ENCODE measurements around the gene TEKTIP1.
"Not testable (repeated sequence)": the region's sequence is repeated elsewhere in the genome, so short reads cannot be mapped to it uniquely, and the experiment has no call there.

The TEKTIP1 gene

DNA sequence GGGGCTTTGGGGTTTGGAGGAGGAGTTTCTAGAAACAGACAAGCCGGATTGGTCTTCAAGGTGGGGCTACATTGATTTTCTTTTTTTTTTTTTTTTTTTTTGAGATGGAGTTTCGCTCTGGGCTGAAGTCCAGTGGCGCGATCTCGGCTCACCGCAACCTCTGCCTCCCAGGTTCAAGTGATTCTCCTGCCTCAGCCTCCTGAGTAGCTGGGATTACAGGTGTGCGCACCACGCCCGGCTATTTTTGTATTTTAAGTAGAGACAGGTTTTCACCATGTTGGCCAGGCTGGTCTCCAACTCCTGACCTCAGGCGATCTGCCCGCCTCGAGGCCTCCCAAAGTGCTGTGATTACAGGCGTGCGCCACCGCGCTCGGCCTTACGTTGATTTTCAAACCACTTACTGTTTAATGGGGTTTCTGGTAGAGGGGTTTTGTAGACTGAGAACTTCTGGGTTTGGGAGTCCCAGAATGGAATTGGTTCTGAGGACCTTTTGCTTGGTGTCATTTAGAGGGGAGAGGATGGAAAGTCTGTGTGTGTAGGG, 30.8 kb upstream of the TEKTIP1 start:
- not testable (repeated sequence) for DNase-seq

GRCh38 chr19:3508771-3509535, 30.0 kb upstream of the TEKTIP1 start:
- no peak for DNase-seq

GRCh38 chr19:3509566-3509989, 29.4 kb upstream of the TEKTIP1 start:
- DNase-seq, result peak; percentile 15 to 34

GRCh38 chr19:3510727-3511126, 28.2 kb upstream of the TEKTIP1 start:
- no peak for DNase-seq

DNA sequence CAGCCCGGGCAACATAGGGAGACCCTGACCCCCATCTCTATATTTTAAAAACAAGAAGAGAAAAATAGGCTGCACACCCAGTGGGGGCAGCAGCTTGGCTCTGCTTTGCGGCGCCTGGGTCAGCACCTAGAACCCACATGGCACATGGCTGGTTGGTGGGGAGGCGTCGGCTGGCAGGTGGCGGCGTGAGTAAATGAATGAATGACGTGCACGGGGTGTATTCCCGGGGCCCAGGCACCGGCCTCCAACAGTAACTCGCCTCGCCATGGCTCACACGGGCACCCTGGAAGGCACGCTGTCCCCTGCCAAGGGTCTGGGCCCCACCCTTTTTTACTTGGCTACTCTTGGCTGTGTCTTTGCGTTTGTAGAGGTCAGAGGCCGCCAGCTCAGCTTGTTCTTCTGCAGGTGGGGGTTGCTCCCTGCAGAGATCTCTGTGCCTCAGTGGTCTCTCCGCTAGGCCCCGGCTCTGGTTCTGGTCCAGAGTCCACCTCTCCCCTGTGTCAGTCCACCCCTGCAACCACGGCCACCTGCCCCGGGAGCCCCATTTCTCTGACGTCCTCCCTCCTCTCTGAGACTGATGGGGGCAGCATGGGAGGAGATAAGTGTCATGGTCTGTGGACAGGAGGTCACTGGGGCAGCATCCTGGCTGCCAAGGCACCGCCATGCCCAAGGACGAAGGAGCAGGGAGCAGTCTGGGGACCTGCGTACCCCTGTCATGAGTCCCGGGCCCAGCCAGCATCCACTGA, 27.3 kb upstream of the TEKTIP1 start:
- no peak for DNase-seq

DNA sequence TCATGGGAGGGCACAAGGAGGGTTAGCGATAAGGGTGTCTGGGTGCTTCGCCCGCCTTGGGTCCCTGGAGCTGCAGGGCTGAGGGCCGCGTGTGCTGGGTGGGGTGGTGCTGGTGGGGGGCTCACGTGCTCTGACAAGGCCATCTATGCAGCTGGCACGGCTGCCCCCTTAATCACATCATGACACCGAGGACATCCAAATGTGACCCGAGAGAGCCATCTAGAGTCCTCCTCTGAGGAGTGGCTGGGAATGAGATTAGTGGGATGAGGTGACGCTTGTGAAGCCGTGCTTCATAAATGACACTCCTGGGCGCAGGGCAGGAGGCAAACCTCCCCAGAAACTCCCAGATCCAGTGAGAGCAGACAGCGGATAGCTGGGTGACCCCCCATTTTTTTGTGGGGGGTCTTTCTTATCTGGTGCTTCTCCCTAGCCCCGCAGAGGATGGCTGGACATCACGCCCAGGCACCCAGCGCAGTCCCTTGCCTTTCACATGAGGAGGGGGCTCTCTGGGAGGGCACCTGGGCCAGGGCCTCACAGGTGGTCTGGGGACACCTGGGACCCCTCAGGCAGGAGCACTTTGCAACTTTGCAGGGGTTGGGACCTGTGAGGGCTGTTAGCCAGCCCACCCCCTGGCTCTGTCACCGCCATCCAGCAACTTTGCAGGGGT, 26.3 kb upstream of the TEKTIP1 start:
- no peak for DNase-seq

DNA sequence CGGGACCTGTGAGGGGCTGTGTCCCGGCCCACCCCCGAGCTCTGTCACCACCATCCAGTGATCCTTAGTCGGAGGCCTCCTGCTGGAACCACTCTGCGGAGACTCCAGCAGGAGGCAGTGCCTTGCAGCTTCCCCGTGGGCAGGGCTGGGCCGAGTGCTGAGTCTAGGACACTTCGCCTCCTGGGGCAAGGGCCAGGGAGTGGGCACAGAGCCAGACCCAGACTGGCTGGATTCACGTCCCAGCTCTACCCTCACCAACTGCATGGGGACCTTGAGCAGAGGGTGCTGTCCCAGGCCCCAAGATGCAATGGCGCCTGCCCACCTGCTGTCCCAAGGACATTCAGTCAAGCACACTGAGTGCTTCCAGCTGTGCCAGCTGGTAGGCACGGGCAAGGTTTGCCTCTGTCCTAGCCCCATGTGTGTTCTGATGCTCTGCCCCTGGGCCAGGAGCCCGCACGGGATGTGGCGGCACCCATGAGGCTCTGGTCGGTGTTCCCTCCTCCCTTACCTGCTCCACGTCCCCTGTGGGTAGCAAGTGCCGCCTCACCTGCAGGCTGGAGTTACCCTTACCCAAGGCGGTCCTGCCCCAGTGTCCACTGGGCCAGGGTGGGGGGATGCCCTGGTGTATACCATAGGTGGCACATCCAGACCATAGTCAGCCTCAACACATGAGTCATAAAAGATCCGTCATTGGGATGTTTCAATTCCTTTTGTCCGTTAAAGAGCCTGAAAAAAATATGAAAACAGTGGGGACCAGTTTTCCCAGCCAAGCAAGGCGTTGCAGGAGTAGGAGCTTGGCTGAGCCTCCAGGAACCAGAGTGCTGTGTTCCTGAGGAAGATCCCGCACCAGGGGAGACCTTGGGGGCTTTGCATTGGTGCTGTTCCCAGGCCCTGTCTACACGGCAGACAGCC, 25.5 kb upstream of the TEKTIP1 start:
- no peak for DNase-seq

- no peak for DNase-seq
These were observed 24.0 kb upstream of the TEKTIP1 start for GRCh38 chr19:3514930-3515329.

DNA sequence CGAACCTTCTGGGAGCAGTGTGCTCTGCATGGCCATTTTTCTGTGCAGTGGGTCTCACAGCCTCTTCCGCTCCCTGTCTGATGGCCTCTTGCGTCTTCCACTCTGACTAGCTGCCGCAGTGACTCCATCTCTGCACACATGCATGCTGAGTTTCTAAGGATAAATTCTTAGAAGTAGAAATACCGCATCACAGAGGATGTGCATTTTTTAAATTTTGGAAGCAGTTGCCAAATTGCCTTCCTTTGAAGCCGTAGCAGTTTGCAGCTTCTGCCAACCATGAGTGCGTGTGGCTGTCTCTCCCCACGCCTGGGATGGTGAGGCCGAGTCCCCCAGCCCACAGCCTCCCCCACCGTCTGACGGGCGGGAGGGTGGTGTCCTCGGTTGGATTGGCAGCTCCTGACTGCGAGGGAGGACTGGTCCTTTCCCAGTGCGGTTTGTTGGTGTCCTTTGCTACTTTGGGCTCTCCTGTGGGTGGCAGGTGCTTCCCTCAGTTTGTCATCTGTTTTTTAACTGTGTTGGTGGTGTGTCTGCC, 23.0 kb upstream of the TEKTIP1 start:
- DNase-seq, result no peak

- no peak for DNase-seq
These were observed 22.2 kb upstream of the TEKTIP1 start for GRCh38 chr19:3516675-3517207.

DNA sequence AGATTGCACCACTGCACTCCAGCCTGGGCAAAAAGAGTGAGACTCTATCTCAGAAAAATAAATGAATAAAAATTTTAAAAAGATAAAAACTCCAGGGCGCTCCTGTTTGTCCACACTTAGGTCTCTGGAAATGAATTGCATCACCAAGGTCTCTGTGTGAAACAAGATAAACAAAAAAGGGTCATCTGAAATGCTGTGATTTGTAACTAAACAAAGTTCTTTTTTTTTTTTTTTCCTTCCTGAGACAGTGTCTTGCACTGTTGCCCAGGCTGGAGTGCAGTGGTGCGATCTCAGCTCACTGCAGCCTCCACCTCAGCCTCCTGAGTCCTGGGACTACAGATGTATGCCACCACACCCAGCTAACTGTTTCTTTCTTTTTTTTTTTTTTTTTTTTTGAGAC, 21.3 kb upstream of the TEKTIP1 start:
- no peak for DNase-seq

- DNase-seq, result no peak
These were observed 20.7 kb upstream of the TEKTIP1 start for GRCh38 chr19:3518255-3518654.

- DNase-seq, result no peak
These were observed 20.3 kb upstream of the TEKTIP1 start for GRCh38 chr19:3518659-3519058.

GRCh38 chr19:3519126-3519525, 19.8 kb upstream of the TEKTIP1 start:
- DNase-seq, result no peak

DNA sequence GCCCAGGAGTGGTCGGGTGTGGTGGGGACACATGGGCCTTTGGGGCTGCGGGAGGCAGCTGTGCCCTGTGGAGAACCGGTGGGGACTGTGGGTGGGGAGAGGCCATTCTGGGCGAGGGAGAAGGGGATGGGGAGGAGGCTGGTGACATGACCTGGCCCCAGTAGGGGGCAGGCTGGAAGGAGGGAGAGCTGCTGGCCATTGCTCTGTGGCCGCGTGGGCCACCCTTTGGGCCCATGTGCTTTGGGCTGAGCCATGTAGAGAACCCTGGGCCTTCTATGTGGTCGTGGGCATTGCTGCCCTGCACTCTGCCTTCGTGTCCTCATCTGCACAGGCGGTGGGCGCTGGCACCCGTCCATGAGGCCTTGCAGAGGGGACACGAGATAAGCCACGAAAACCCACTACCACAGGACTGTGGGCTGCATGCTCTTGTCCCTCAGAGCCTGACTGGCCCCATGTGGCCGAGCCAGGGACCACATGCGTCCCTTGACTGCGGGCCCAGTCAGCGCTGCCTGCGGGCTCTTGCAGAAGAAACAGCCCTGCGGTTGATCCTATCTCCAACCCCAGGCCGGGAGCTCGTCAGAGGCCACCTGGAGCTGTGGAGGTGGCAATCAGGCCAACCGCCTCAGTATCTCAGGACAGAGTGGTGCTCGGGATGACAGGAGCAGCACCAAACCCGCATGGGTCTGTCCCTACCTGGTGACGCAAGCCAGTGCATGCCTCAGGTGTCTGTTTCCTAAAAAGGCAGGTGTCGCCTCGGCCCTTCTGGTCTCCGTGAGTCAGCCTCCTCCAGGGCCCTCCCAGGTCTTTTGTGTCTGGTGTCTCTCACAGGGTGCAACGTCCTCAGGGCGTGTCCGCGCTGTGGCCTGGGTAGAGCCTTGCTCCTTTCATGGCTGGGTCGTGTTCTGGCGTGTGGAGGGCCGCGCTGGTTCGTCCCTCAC, 18.5 kb upstream of the TEKTIP1 start:
- no peak for DNase-seq

DNA sequence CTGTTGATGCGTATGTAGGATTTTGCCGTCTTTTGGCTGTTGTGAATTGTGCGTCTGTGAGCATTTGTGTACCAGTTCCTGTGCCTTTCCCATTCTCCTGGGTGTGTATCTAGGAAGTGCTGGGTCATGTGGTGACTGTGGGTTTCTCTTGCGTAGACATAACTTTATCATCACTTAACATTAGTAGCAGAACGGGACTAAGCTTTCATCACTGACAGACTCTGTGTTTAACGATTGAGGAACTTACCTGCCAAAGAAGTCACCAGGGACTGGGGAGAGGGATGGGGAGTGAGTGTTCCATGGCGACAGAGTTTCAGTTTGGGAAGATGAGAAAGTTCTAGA, 17.9 kb upstream of the TEKTIP1 start:
- DNase-seq, result no peak

GRCh38 chr19:3522421-3523360, 16.3 kb upstream of the TEKTIP1 start:
- no peak for DNase-seq

DNA sequence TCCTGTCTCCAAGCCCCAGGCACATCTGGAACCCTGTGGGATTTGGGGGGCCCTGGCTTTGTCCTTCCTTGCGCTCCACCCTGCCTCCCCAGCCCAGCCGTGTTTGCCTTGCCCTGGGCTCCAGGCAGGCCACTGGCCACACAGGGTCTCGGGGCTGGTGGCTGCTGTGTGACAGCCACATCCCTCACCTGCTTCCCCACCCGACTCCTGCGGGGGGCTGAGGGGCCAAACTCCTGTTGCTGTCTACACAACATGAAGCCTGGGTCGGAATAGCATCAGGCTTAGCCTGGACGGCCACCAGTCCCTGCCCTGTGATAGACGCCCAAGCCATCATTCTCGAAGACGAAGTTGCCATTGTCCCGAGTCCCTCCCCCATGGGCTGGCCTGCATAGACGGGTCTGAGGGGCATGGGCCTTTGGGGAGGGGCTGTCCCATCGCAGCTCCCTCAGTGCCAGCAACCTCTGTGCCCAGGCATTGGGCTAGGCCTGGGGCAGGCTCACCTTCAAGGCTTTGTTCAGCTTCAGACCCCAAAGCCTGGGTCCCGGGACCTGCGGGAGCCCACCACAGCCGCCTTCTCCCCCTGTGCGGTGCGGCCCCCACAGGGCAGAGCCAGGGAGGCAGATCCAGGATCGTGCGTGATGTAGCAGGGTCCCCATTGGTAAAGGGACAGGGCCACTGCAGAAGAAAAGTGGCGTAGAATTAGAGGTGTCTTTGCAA, 15.5 kb upstream of the TEKTIP1 start:
- DNase-seq, result no peak

Measured in activated CD4-positive, alpha-beta T cell treated with anti-CD3 and anti-CD28 coated beads, Interleukin-2, amount 50 U/mL, for 4 hours (primary cell).